ENCODE measurements around the gene CFAP77.
"Not testable (repeated sequence)": the region's sequence is repeated elsewhere in the genome, so short reads cannot be mapped to it uniquely, and the experiment has no call there.

The CFAP77 gene

GRCh38 chr9:132409828-132410528 lies at the start of gene CFAP77:
TSS of gene CFAP77 (plus strand) at chr9:132410211. CDS start at chr9:132410272, 61 bp downstream.
- peak; percentile 17 for DNase-seq

GRCh38 chr9:132364068-132364467 lies 45.9 kb upstream of the CFAP77 start:
- no peak for DNase-seq

- no peak for DNase-seq
Observed at GRCh38 chr9:132365986-132366385, 44.0 kb upstream of the CFAP77 start.

GRCh38 chr9:132366481-132366880 lies 43.5 kb upstream of the CFAP77 start:
- no peak for DNase-seq

- no peak for DNase-seq
Observed at GRCh38 chr9:132367613-132368313, 42.2 kb upstream of the CFAP77 start.

GRCh38 chr9:132369421-132369820 lies 40.6 kb upstream of the CFAP77 start:
- DNase-seq: no peak

GRCh38 chr9:132370592-132370991 lies 39.4 kb upstream of the CFAP77 start:
- no peak for DNase-seq

- no peak for DNase-seq
Observed at GRCh38 chr9:132372177-132373095, 37.6 kb upstream of the CFAP77 start.

GRCh38 chr9:132377769-132378168 lies 32.2 kb upstream of the CFAP77 start:
- not testable (repeated sequence) for DNase-seq

GRCh38 chr9:132378416-132378815 lies 31.6 kb upstream of the CFAP77 start:
- not testable (repeated sequence) for DNase-seq

GRCh38 chr9:132381966-132382541 lies 28.0 kb upstream of the CFAP77 start:
- DNase-seq: no peak

- no peak for DNase-seq
Observed at GRCh38 chr9:132383462-132383883, 26.5 kb upstream of the CFAP77 start.

GRCh38 chr9:132384376-132384775 lies 25.6 kb upstream of the CFAP77 start:
- no peak for DNase-seq

GRCh38 chr9:132387133-132387532 lies 22.9 kb upstream of the CFAP77 start:
- no peak for DNase-seq

GRCh38 chr9:132390966-132391365 lies 19.0 kb upstream of the CFAP77 start:
- no peak for DNase-seq

- DNase-seq: no peak
Observed at GRCh38 chr9:132391449-132391848, 18.6 kb upstream of the CFAP77 start.

- DNase-seq: no peak
Observed at GRCh38 chr9:132395560-132395959, 14.5 kb upstream of the CFAP77 start.

GRCh38 chr9:132401824-132402223 lies 8.2 kb upstream of the CFAP77 start:
- DNase-seq: no peak

- no peak for DNase-seq
Observed at GRCh38 chr9:132404228-132404881, 5.7 kb upstream of the CFAP77 start.

- peak; percentile 90 for DNase-seq
Observed at GRCh38 chr9:132406554-132407122, 3.4 kb upstream of the CFAP77 start, which contains the start of gene TTF1. TSS of gene TTF1 (minus strand) at chr9:132406840. CDS start at chr9:132402821, 4,019 bp downstream.

GRCh38 chr9:132407196-132407595 lies 2.8 kb upstream of the CFAP77 start:
- DNase-seq: no peak

- no peak for DNase-seq
Observed at GRCh38 chr9:132408521-132408920, 1.5 kb upstream of the CFAP77 start.

Data from activated CD4-positive, alpha-beta T cell treated with anti-CD3 and anti-CD28 coated beads for 1 hour (primary cell).